Measurements from ENCODE around the gene LDLRAD3. TPM values are rescaled to one million over a fixed set of nuclear protein-coding genes. Genes with fewer than 3 reads are reported as not detected.

LDLRAD3 gene
- total RNA-seq, 1 experiment from 2014 or later, result 28.1 TPM

DNA sequence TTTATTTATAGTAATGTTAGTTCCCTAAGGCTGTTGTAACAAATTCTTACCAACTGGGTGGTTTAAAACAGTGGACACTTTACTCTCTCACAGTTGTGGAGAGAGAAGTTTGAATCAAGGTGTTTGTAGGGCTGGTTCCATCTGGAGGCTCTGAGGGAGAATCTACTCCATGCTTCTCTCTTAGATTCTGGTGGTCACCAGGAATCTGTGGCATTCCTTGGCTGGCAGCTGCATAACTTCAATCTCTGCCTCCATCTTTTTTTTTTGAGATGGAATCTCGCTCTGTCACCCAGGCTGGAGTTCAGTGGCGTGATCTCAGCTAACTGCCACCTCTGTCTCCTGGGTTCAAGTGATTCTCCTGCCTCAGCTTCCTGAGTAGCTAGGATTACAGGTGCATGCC lies 46.3 kb downstream of the LDLRAD3 start:
- CTCF ChIA-PET, result no interaction called here
- no peak for ATAC-seq
- intact Hi-C loops (cut with micrococcal nuclease; ENCODE audit: unreplicated experiment), result no loop called here
- no peak overlapping the region for H3K4me3 ChIP-seq (ENCODE audit: low read depth in 2 of 2, low read length in 2 of 2)
- no peak for TF ChIP-seq POLR2AphosphoS5 (IDR thresholded peaks at IDR 0.05; ENCODE audit: low read depth, low read length)
- no peak overlapping the region for H3K27ac ChIP-seq (ENCODE audit: low read length)
- no peak for DNase-seq (ENCODE audit: low read depth, low spot score)
- H3K4me1 ChIP-seq (ENCODE audit: control insufficient read depth, insufficient read depth, low read length), result no peaks in the 10 kb centered on the region
- H3K9me3 ChIP-seq (ENCODE audit: control insufficient read depth, insufficient read depth, low read depth, low read length), result no peaks in the 10 kb centered on the region
- H3K27me3 ChIP-seq (ENCODE audit: control insufficient read depth, insufficient read depth, low read length), result no peaks in the 10 kb centered on the region
- no peaks in the 10 kb centered on the region for H3K36me3 ChIP-seq (ENCODE audit: control insufficient read depth, insufficient read depth, low read length)
- no TSS peak for BruUV-seq (replicated peaks)
- POLR2A ChIA-PET, result no interaction called here
- in situ Hi-C loops (cut with HindIII; ENCODE audit: low pct_unique_long_range_greater_than_20kb, low sequenced_read_pairs), result no loop called here

DNA sequence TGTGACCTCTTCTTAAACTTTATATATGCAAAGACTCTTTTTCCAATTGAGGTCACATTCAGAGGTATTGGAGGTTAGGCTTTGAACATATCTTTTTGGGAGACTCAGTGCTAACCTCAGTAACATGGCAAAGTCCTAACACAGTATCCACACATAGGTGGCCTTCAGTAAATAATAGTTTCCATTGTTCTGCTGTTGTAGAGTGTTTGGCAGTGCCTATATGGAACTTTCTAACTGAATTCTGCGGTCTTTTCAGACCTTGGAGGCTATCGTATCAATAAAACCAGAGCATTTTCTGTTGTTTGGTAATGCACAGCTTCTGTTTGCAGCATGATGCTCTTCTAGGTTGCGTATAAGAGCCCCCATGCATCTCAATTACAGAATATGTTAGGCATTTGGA lies 47.0 kb downstream of the LDLRAD3 start:
- H3K27ac ChIP-seq (ENCODE audit: low read length), result no peak overlapping the region
- BruUV-seq (replicated peaks), result no TSS peak
- no peak for DNase-seq (ENCODE audit: low read depth, low spot score)
- no peak for ATAC-seq
- no peak overlapping the region for H3K4me3 ChIP-seq (ENCODE audit: low read depth in 2 of 2, low read length in 2 of 2)
- in situ Hi-C loops (cut with HindIII; ENCODE audit: low pct_unique_long_range_greater_than_20kb, low sequenced_read_pairs) (no loop called here), intact Hi-C loops (cut with micrococcal nuclease; ENCODE audit: unreplicated experiment) (no loop called here)
- H3K36me3 ChIP-seq (ENCODE audit: control insufficient read depth, insufficient read depth, low read length), result no peaks in the 10 kb centered on the region
- CTCF ChIA-PET, result no interaction called here
- TF ChIP-seq TCF7L2 (IDR thresholded peaks at IDR 0.05; ENCODE audit: low read depth, low read length) (no peak), CTCF (IDR thresholded peaks at IDR 0.05) (no peak), POLR2AphosphoS5 (IDR thresholded peaks at IDR 0.05; ENCODE audit: low read depth, low read length) (no peak), SIN3A (IDR thresholded peaks at IDR 0.05; ENCODE audit: borderline replicate concordance, insufficient read depth, low read depth, low read length) (no peak)
- TF ChIP-seq, protein P1, sequence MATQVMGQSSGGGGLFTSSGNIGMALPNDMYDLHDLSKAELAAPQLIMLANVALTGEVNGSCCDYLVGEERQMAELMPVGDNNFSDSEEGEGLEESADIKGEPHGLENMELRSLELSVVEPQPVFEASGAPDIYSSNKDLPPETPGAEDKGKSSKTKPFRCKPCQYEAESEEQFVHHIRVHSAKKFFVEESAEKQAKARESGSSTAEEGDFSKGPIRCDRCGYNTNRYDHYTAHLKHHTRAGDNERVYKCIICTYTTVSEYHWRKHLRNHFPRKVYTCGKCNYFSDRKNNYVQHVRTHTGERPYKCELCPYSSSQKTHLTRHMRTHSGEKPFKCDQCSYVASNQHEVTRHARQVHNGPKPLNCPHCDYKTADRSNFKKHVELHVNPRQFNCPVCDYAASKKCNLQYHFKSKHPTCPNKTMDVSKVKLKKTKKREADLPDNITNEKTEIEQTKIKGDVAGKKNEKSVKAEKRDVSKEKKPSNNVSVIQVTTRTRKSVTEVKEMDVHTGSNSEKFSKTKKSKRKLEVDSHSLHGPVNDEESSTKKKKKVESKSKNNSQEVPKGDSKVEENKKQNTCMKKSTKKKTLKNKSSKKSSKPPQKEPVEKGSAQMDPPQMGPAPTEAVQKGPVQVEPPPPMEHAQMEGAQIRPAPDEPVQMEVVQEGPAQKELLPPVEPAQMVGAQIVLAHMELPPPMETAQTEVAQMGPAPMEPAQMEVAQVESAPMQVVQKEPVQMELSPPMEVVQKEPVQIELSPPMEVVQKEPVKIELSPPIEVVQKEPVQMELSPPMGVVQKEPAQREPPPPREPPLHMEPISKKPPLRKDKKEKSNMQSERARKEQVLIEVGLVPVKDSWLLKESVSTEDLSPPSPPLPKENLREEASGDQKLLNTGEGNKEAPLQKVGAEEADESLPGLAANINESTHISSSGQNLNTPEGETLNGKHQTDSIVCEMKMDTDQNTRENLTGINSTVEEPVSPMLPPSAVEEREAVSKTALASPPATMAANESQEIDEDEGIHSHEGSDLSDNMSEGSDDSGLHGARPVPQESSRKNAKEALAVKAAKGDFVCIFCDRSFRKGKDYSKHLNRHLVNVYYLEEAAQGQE (IDR thresholded peaks at IDR 0.05; ENCODE audit: insufficient read depth in 1 of 2, low read depth in 2 of 2, low read length in 1 of 2), result no peak
- POLR2A ChIA-PET, result interaction anchor here (0.6 kb wide), 1 partner anchor 111 kb away, joined by 13 read pairs; no protein-coding TSS in a partner anchor
- H3K4me1 ChIP-seq (ENCODE audit: control insufficient read depth, insufficient read depth, low read length), result no peaks in the 10 kb centered on the region
- no peaks in the 10 kb centered on the region for H3K27me3 ChIP-seq (ENCODE audit: control insufficient read depth, insufficient read depth, low read length)
- H3K9me3 ChIP-seq (ENCODE audit: control insufficient read depth, insufficient read depth, low read depth, low read length), result no peaks in the 10 kb centered on the region

DNA sequence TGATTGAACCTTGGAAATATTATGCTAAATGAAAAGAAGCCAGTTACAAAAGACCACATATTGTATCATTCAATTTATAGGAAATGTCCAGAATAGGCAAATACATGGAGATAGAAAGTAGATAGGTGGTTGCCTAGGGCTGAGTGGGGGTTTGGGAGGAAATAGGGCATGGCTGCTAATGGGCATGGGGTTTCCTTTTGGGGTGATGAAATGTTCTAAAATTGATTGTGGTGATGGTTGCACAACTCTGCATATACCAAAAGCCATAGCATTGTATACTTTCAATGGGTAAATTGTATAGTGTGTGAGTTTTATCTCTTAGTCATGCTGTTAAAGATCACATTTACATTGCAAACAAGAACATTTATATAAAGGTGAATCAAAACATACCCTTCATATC lies 48.7 kb downstream of the LDLRAD3 start:
- no peak overlapping the region for H3K27ac ChIP-seq (ENCODE audit: low read length)
- no peak for ATAC-seq
- H3K27me3 ChIP-seq (ENCODE audit: control insufficient read depth, insufficient read depth, low read length), result no peaks in the 10 kb centered on the region
- intact Hi-C loops (cut with micrococcal nuclease; ENCODE audit: unreplicated experiment) (no loop called here), in situ Hi-C loops (cut with HindIII; ENCODE audit: low pct_unique_long_range_greater_than_20kb, low sequenced_read_pairs) (no loop called here)
- CTCF ChIA-PET, result no interaction called here
- TF ChIP-seq SIN3A (IDR thresholded peaks at IDR 0.05; ENCODE audit: borderline replicate concordance, insufficient read depth, low read depth, low read length) (no peak), CTCF (IDR thresholded peaks at IDR 0.05) (no peak), POLR2AphosphoS5 (IDR thresholded peaks at IDR 0.05; ENCODE audit: low read depth, low read length) (no peak)
- TF ChIP-seq, protein P1 (IDR thresholded peaks at IDR 0.05; ENCODE audit: insufficient read depth in 1 of 2, low read depth in 2 of 2, low read length in 1 of 2), result no peak
- POLR2A ChIA-PET, result no interaction called here
- no peaks in the 10 kb centered on the region for H3K36me3 ChIP-seq (ENCODE audit: control insufficient read depth, insufficient read depth, low read length)
- DNase-seq (ENCODE audit: low read depth, low spot score), result no peak
- H3K4me3 ChIP-seq (ENCODE audit: low read depth in 2 of 2, low read length in 2 of 2), result no peak overlapping the region
- BruUV-seq (replicated peaks), result no TSS peak
- no peaks in the 10 kb centered on the region for H3K9me3 ChIP-seq (ENCODE audit: control insufficient read depth, insufficient read depth, low read depth, low read length)
- no peaks in the 10 kb centered on the region for H3K4me1 ChIP-seq (ENCODE audit: control insufficient read depth, insufficient read depth, low read length)

All from Panc1 (cell line).